GM21786 (cell line): Measurements from ENCODE around the gene MYH4.

Experiments used
- ATAC-seq: cut with Tn5 transposase; IDR thresholded peaks from one replicate; pipeline ENCODE4 v1.9.1; 2021; ENCODE audit not compliant: unreplicated experiment

The MYH4 gene

DNA sequence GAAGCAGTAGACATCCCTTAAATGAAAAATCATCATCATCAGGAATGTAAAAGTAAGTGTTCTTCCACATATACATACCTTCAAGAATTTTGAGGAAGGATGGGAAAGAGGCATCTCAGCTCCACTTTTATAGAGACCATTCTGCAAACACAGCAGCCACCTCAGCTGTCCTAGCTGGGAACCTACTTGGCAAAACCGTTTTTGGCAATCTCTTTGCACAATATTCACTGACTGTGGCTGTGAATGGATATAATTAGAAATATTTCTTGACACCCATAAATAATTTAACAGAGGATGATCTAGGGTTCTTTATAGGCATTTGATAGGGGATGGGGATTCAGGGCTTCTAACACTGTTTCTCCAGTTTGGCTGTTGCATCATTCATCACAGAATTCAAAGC lies at the start of gene MYH4:
Gene MYH4 (minus strand): TSS at position 101 of the 400 bp plus-strand sequence. CDS start 2,814 bp downstream, outside the sequence.
- ATAC-seq = no peak

DNA sequence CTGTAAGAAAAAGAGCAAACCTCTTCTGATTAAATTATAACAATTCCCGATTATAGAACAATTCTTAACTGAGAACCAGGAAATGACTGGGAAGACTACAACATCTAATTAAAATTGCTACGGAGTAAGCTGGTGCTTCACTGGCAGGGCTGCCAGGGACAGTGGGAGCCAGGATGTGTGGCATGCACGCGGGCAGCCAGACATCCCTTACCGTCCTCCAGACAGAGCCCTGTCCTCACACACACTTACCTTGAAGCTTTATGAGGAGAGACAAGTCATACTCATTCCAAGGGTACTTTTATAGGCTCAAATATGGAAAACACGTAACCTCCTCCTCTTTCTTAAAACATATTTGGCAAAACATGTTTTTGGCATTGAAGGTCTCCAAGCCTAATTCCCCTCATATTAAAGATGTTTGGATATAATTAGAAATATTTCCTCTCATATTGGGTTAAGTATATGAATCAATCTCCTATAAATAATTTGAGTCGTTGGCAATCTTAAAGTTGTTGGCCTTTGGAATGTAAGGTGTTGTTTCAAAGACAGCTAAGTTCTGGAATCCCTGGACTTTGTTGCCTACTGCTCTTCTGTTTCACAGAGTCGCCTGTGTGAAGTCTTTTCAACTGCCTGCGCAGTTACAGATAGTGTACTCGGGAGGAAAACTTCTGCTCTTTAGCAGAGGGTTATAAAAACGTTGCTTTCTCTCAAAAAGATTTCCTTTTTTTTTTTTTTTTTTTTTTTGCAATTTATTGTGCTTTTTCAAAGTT lies 49.1 kb upstream of the MYH4 start, which contains the start of gene MYH1:
Gene MYH1 (minus strand): TSS at position 272 of the 767 bp plus-strand sequence. CDS start 1,900 bp downstream, outside the sequence.
- no peak for ATAC-seq

DNA sequence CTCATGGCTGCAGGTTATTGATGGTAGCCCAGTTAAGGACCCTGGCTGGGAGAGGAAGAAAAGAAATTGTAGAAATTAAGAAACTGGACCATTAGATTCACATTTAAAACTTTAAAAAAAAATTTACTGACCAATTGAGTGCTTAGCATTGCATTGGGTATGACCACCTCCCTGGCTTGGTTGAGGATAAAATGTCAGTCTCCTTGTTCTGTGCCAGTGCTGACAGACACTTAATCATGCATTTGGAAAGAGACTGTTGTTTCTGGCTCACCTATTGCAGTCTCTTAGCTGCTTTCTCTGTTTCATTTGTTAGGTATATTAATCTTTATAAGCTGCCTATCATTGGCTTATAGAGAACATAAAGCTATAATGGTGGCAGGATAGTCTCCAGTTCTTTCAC lies 47.3 kb upstream of the MYH4 start:
- no peak for ATAC-seq

DNA sequence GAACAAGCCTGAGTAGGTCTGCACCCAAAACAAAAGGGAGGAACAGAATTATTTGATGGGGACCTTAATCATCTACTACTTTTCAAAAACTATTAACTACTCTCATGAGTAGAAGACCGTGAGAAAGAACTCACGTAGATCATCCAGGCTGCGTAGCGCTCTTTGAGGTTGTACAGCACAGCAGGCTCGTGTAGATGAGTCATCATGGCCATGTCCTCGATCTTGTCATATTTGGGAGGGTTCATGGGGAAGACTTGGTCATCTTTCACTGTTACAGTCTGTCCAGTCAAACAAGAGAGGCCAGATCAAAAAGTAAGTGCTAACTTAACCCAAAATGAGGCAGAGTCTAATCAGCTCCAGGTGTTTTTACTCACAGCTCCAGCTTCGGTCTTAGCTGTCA lies 46.7 kb upstream of the MYH4 start:
- ATAC-seq = no peak

DNA sequence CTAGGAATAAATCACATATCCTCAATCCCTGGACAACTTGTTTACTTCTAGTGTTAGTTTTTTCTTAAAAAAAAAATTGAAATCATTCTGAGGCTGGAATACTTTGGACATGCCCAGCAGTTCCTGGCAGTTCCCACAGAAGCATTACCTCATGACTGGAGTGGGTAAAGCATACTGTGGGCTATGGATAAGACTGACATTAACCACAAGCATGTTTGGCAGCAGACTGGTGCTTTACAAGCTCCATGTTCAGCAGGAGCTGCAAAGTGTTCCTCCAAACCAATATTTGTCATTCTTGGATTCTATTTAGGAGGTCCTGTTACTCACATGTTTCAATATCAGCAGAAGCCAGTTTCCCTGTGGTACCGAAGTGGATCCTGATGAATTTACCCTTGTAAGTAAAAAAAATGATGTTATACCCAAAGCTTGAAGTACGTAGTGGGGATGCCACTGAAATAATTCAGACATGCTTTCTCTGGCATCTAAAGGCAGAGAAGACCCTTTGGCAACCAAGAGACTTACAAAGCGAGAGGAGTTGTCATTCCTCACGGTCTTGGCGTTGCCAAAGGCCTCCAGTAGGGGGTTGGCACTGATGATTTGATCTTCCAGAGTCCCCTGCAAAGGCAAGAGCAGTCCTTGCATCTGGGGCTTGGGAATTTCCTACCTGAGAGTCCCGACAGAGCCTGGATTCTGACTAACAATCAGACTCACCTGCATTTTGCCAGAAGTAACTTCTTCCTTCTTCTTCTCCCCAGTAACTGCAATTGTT lies 44.1 kb upstream of the MYH4 start:
- no peak for ATAC-seq

DNA sequence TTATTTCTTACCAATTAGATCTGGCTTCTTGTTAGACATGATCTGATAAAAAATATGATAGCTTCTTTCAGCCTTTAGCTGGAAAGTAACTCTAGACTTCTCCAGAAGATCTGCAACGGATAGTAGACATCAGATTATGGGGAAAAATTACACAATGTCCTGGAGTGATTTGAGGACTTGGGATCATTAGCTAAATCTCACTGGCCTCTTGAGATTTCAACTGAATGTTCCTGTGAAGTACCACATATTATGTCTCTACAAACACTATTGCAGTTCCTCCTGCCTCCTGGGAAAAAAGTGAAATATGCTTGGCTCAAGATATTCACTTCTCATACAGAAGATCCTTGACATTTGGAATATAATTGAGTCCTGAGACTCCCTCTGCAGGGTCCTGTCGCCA lies 43.5 kb upstream of the MYH4 start:
- ATAC-seq = no peak

DNA sequence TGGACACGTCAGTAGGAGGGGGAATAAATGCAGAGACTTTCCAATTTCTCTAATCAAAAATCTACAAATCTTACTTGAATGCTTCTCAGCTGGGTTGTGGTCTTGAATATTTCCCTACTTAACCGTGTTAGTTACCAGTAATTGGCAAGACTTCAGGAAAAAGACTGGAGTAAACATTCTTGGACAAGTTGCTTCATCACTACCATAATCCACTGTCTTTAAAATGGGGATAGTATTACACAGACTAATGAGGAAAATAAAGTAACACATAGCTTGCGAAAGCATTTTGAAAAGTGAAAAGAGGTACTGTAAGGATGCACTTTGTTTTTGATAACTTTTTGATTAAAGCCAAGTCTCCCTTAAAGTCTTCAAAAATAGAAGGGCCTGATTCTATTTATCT lies 30.6 kb upstream of the MYH4 start:
- ATAC-seq = no peak

DNA sequence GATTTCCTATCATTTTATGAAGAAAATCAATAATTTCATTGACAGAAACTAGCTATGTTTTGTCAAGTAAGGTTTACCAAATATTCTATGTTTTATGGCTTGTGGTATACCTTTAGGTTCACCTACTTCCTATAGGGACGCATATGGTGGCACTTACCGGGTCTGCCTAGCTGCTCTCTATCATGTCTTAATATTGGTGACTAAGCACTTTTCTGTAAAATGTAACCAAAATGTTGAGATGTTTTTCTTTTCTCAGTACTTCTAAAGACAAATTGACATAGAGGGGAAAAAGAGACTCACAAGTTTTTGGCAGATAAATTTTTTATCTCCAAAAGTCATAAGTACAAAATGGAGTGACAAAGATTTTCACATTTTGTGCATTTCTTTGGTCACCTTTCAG lies 22.6 kb upstream of the MYH4 start:
- no peak for ATAC-seq

DNA sequence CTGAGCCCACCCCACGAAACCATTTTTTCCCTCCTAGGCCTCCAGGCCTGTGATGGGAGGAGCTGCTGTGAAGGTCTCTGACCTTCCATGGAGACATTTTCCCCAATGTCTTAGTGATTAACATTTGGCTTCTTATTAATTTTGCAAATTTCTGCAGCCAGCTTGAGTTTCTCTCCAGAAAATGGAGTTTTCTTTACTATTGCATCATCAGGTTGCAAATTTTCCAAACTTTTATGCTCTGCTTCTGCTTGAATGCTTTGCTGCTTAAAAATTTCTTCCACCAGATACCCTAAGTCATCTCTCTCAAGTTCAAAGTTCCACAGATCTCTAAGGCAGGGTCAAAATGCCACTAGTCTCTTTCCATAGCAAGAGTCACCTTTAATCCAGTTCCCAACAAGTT lies 12.9 kb upstream of the MYH4 start:
- no peak for ATAC-seq

DNA sequence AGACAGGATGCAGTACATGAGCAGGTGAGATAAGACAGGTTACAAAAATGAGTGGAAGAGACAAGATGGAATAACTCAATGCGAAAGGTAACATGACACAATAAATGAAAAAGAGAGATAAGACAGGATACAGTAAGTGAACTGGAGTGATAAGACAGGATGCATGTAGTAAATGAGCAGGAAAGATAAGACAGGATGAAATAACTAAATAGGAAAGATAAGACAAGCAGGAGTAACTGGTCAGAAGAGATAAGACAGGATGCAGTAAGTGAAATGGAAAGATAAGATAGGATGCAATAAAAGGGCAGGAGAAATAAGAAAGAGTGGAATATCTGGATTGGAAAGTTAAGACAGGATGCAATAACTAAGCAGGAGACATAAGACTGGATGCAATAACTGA lies 8.3 kb upstream of the MYH4 start:
- ATAC-seq = no peak

DNA sequence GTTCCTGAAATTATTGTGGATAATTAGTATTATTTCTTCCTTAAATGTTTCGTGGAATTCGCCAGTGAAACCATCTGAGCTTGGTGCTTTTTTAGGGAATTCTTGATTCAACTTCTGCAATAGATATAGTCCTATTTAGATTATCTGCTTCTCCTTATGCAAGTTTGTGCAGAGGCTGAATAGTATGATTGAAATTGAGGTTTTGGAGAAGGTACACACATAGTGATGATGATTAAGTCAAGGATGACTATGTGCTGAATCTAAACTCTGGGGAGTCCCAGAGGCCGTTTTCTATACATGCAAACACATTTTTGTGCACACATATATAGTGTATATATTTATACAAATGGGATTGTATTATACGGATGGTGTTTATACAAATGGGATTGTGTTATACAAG lies 5.2 kb upstream of the MYH4 start:
- no peak for ATAC-seq

DNA sequence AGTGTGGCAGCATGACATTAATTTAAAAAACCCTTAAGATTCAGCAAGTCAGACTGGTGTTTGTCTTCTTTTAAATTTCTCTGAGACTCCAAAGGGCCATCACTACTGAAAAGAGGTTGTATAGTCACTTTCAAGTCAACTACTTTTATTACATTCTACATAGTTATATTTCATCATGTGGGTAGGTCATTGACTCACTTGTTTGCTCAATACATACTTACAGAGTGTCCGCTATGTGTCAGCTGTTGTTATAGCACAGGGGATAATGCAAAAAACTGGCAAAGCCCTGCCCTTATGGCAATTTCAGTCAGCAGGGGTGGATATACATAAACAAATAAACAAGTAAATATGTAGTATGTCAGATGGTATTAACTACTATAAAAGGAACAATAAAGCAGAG lies 2.5 kb upstream of the MYH4 start:
- ATAC-seq = no peak

DNA sequence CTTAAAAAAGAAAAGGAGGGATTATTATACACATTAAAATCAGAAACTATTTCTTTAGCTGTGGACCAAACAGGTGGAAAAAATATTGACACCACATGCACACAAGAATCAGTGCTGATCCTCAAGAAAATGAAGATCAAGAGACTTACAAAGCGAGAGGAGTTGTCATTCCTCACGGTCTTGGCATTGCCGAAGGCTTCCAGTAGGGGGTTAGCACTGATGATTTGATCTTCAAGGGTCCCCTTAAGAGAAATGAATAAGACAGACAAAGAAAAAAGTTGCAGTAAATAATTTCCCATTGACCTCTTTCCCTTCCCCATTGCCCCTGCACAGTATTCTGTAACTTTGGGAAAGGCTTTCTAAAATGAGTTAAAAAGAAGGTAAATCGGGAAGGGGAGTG lies 6.0 kb downstream of the MYH4 start:
- no peak for ATAC-seq

DNA sequence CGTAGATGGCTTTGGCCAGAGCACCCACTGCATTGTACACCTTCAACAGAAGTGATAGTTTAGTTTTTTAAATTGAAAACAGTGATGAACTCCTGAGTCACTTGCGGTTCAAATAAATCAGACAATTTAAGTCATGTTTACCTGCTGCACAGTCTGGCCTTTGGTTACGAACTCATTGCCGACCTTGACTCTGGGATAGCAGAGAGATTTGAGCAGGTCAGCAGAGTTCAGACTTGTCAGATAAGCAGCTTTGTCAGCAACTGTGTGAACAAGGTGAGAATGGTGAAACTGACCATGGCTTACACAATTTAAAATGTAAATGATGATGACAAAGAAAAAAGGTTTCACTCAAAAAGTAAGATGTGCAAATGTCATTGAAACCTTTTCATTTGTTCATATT lies 9.3 kb downstream of the MYH4 start:
- no peak for ATAC-seq

DNA sequence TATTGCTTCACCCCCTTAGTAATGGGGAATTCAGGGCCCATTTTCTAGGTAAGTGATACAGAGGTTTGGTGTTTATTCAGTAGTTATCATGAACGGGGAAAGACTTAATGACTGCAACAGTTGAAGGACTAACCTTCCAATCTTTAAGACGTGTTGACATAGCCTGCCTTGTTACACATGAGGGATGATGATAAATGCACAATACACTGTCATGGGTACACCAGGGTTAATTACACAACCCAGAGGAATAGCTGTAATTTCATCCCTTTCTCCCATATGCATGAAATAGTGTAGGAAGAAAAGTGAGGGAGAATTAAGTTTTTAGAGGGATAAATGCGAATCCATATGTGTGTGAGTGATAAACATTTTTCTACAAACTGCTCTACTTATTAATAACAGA lies 10.7 kb downstream of the MYH4 start:
- ATAC-seq = no peak

DNA sequence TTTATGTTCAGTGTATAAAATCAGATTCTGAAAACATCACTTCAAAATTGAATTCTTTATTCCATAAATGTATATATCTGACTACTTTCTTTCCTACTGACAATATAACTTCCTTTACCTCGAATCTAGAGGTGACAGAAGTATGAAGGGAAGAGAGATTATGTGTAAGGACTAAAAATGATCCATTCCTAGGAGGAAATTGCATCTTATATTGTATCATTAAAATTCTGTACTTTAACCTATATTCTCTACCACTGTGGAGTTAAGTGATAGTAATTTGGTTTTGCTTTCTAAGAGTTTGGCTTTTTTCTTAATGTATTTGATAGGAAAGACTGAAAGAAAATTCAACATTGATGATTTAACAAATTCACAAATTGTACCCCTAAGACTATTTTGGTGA lies 11.4 kb downstream of the MYH4 start:
- no peak for ATAC-seq

DNA sequence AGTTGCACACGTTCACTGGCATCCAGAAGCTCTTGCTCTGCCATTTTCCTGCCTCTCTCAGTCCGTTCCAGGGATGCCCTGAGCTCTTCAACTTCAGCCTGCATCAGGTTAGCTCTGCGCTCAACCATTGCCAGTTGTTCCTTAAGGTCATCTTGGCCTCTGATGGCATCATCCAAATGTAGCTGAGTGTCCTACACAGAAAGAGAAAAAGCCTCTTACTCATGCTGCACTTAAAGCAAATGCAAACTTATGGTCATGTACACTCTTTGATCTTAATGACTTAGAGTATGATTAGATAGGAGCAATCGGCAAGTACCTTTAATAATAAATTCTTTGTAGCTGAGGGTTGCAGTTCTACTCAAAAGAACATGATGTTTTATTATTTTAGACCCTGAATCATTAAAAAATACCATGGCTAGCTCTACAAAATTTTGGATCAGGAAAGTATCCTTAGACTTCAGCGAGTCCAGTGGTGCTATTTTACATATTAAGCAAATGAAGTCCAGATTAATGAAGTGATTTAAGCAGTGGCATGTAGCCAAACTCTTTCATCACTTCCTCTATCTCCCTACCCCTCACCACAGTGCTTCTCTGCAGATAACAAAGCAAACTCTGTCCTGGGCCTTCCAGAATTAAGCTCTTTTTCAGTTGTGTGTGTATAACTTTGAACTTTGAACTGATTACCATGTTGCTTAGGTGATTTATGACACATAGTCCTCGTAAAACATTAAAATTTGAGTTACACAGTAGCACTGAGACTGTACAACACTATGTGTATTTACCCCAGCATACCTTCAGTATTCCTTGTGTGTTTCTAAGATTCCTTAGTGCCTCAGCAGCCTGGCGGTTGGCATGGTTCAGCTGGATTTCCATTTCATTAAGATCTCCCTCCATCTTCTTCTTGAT lies 22.1 kb downstream of the MYH4 start:
- no peak for ATAC-seq

DNA sequence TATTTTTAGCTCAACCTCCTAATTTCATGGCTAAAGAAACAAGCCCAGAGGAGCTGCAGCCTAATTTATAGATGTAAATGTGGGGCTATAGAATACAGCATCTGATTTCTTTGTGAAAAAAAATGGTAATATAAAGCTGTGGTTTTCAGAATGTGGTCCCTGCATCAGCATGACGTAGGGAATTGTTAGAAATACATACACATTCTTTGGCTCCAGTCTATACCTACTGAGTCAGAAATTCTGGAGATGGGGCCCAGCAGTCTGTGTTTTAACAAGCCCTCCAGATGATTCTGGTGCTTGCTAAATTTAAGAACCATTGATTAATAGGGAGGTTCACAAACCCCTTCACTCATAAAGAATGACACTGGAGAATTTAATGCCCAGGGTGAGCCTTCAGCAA lies 29.5 kb downstream of the MYH4 start:
- ATAC-seq = no peak

DNA sequence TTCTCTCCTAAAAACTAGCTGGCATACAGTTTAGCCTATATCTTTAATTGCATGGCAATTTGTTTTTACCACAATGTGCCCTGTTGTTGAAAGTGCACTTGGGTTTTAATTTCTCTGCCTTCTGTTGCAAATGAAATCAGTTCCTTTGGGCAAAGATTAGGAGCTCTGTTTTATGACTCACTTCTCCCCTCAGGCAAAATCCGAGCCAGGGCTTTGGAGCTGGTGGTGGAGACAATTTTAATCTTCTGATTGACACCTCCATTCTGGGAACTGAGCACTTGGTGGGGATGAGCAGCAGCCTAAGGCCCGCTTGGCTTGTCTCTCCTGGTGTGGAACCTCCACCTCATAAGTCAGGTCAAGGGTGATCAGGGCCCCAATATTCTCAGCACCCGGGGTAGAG lies 34.3 kb downstream of the MYH4 start:
- ATAC-seq = no peak

DNA sequence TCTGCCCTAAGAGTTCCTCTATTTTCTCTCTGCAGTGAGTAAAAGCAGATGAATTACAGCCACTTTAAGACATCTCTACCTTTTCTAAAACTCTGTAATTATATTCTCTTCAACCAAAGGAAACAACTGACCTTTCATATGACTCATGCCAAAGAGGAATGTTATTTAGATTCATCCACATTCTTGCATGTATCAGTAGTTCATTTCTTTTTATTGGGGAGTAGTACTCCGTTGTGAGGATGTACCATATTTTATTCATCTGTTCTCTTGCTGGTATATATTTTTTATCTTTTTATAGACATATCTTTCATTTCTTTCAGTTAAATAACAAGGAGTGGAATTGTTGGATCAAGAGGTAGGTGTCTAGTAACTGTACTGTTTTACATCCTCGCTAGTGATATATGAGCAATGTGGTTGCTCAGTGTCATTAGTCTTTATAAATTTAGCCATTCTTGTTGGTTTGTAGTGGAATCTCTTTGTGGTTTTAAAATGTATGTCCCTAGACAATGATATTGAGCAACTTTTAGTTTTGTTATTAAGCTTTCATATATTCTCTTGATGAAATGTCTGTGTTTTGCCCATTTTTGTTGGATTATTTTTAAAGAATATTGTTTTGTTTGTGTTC lies 39.8 kb downstream of the MYH4 start:
- no peak for ATAC-seq

DNA sequence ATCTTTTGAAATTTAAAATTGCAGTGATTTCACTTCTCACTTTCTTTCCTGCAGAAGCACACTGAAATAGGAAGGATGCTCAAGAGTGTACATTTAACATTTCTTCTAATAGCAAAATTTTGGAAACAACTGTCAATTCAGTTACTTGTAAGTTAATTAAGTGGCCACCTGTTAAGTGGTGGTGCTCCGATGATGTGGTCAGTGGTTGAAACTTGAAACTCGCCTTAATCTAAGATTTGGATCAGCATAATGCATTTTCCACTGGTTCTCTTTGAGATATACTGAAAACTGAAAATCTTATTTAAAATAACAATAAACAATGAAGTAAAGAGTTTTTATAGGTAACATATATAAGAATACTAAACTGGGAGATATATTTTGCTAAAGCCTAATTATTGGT lies 40.6 kb downstream of the MYH4 start:
- ATAC-seq = no peak
